Stimulated activated CD4-positive, alpha-beta T cell treated with anti-CD3 and anti-CD28 coated beads, Interleukin-2, amount 100 ng/mL, for 24 hours (primary cell): ENCODE measurements around the gene RALGPS2.
A peak's percentile ranks its signal among the peaks of the same experiment; 100 is the strongest.

Experiments
- DNase-seq, 2 donors: peaks; one replicate each; pipeline ENCODE4 v3.0.0-alpha.2; 2020

Gene RALGPS2

DNA sequence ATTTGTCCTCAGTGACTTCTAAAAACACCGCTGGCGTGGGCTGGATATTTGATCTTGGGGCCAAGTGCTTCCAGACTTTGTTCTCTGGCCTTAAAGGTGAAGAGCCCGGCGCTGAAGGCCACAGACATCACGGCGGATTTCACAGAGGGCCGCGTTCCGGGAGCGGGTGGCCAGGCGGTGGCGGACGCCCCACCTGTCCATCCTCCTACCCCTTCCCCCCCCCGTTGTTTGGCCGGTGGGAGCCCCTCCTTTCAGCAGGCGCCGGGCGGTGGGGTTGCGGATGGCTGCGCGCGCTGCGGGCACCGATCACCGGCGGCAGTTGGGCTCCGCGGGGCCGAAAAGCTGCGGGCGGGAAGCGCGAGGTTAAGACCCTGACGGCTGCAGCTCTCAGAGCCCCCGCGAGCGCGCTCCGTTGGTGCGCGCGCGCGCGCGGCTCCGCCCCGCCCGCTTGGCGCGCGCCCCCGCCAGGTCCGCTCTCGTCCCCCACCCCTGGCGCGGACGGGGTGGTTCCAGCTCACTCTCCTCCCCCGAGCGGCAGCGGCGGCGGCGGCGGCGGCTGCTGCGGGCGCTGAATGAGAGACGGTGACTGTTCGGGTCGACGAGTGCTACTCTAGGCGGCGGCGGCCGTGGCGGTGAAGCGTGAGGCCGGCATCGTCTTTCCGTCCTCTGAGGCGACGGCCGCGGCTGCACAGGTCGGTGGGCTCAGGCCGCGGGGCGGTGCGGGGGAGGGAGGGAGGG, at the start of gene RALGPS2:
TSS of gene RALGPS2 (plus strand) at position 517 of the 738 bp plus-strand sequence. CDS start 51,521 bp downstream, outside the sequence.
- peak; percentile 62 to 68 for DNase-seq

- no peak for DNase-seq
Observed at GRCh38 chr1:178679237-178679636, 45.8 kb upstream of the RALGPS2 start.

DNA sequence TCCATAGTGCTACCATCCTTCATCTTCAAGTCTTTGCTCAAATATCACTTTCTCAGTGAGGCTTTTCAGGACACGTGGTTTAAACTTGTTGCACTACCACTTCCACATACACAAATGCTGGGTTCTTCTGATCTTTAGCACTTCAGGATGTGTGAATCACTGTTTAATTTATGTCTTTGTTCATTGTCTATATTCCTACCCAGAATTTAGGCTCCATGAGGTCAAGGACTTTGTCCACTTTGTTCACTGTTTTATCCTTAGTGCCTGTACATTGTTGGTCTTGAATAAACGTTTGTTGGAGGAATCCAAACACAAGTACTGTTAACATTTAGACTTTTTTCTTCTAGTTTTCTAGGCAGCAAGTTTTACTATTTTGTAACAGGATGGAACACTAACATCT, 42.6 kb upstream of the RALGPS2 start:
- DNase-seq: no peak

GRCh38 chr1:178682886-178683285, 42.2 kb upstream of the RALGPS2 start:
- no peak for DNase-seq

GRCh38 chr1:178683291-178683690, 41.8 kb upstream of the RALGPS2 start:
- DNase-seq: no peak

DNA sequence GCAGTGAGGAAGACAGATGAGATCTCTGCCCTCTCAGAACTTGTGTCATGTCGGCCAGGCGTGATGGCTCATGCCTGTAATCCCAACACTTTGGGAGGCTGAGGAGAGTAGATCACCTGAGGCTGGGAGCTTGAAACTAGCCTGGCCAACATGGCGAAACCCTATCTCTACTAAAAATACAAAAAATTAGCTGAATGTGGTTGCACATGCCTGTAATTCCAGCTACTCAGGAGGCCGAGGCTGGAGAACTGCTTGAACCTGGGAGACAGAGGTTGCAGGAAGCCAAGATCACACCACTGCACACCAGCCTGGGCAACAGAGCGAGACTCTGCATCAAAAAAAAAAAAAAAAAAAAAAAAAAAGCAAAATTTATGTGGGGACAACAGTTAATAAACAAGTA, 40.9 kb upstream of the RALGPS2 start:
- DNase-seq: no peak

GRCh38 chr1:178684542-178685000, 40.5 kb upstream of the RALGPS2 start:
- DNase-seq: no peak

DNA sequence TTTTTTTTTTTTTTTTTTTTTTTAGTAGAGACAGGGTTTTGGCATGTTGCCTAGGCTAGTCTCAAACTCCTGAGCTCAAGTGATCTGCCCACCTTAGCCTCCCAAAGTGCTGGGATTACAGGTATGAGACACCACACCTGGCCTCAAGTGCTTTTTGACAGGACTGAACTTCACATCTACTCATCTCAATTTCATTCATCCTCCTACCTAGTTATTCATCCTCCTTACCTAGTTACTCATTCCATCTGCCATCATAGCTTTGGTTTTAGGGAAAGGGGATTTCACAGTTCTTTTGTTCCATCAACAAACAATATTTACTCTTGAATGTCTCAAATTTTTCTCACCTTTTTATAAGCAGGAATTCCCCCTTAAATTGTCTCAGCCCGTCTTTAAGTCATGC, 38.6 kb upstream of the RALGPS2 start:
- no peak for DNase-seq

DNA sequence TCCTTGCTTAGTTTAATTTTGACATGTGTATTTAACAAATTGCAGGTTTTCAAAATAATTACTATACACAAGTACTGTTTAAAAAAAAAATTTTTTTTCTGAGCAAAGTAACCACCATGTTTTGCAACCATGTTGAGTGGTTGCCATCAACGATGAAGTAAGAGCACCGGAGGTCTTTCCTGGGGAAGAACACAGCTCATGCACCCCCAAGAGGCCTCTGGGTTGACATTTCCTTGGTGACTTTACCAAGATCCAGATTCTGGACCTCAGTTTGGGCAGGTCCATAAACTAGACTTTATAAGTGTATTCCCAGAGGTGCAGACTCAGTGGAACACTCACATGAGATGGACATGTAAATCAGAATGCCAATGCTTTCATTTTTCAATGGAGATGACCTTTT, 36.8 kb upstream of the RALGPS2 start:
- no peak for DNase-seq

GRCh38 chr1:178689769-178690168, 35.3 kb upstream of the RALGPS2 start:
- no peak for DNase-seq

- no peak for DNase-seq
Observed at GRCh38 chr1:178690496-178690895, 34.5 kb upstream of the RALGPS2 start.

DNA sequence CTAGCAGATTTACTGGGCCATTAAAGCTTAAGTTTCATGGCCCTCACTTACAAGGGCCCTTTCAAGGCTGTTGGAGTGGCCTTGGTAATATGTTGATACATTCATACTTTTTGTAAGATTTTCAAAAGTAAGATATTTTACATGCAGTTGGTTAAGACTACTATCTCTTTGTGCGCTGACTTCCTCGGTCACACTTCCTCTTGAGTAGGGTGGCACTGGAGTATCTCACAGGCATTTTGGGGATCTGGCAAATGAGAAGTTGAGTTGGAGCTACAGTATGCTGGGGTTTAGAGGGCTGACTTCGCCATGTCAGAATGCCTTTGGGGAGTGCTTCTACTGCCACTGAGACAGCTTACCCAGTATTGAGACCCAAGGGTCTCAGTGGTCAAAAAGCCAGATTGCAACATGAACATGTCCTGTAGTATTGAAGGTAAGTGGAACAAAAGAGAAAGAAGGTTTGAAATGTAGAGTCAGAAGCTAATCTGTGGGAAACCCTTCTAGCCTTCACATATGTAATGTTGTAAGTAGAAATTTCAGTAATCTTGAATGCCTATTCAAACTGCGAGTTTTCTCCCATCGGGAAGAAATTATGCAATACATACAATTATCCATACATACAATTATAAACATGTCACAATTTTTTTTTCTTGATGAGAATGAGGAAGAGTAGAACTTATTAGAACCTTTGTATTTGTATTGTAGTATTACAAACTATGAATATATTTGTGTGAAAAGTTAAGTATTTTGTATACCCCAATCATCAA, 32.3 kb upstream of the RALGPS2 start:
- no peak for DNase-seq

DNA sequence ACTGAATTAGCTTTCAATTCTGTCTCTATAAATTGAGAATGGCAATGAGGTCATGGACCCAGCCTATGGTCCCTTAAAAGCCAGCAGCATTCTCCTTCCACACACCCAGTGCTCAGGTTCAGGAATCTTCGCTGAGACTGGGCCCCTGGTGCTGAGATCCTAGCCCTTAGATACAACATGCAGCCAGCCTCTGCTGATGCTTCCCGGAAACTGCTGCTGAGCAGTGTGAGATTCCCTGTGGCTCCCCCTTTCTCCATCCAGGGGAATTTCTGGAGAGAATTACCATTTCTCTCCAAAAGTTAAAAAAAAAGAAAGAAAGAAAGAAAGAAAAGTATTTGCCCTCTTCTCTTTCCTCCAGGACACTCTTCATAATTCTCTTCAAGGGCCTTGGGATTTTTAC, 31.7 kb upstream of the RALGPS2 start:
- no peak for DNase-seq

DNA sequence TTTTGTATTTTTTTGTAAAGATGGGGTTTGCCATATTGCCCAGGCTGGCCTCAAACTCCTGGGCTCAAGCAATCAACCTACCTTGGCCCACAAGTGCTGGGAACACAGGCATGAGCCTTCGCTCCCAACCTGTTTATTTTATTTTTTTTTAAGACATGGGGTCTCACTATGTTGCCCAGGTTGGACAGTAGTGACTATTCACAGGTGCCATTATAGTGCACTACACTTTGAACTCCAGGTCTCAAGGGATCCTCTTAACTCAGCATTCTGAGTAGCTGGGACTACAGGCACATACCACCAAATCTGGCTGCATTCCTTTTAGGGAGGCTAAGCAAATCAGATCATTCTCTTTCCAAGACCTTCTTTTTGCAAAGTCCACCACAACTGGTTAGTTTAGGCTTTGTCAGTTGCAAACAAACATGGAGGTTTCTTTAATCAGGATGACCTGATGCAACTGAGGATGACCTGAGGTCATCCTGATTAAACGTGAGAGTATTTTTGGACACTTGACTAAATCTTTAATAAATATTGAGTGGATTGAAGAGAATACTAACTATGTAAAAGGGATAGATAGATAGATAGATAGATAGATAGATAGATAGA, 30.0 kb upstream of the RALGPS2 start:
- no peak for DNase-seq

DNA sequence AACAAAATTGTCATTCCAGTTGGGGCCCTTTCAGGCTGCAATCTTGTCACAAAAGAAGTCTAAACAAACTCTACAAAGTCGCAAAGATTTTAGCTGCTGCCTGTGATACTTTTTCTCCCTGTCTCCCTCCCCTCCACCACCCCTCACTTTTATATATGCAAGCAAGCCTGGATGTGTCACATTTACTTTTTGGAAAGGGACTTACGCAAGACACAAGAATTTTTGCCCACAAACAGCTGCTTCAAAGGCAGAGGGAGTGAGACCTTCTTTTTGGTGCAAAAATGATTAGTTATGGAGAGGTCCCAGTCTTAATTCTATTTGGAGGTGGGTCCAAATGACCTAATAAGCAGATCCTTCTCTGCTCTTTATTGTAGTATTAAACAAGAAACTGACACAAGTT, 22.9 kb upstream of the RALGPS2 start:
- DNase-seq: no peak

GRCh38 chr1:178704833-178705232, 20.2 kb upstream of the RALGPS2 start:
- no peak for DNase-seq

- DNase-seq: no peak
Observed at GRCh38 chr1:178706432-178706831, 18.6 kb upstream of the RALGPS2 start.

DNA sequence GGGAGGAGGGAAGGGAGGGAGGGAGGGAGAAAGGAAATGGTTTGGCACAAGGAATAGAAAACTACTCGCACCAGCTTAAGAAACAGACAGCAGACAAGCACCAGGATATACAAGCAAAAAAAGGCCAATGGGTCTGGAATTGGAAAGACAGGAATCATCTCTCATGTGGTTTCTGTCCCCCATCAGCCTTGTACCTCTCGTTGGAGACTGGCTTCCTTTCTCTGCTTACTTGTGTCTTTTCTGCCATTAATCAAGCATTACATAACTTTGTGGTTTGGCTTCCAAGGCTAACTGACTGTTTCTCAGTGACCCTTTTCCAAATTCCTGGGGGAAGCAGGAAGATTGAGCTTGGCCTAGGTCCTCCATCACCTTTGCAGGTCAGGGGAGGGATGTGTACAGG, 11.8 kb upstream of the RALGPS2 start:
- DNase-seq: no peak

DNA sequence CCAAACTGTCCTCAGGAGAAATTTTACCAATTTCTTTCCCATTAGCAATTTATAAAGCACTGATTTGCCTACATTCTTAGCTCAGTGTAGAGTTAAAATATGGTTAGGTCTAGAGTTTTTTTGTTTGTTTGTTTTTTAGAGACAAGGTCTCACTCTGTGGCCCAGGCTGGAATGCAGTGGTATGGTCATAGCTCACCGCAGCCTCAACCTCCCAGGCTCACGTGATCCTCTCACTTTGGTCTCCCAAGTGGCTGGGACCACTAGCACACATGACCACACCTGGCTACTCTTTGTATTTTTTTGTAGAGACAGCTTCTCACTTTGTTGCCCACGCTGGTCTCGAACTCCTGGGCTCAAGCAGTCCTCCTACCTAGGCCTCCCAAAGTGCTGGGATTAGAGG, 10.6 kb upstream of the RALGPS2 start:
- DNase-seq: no peak

DNA sequence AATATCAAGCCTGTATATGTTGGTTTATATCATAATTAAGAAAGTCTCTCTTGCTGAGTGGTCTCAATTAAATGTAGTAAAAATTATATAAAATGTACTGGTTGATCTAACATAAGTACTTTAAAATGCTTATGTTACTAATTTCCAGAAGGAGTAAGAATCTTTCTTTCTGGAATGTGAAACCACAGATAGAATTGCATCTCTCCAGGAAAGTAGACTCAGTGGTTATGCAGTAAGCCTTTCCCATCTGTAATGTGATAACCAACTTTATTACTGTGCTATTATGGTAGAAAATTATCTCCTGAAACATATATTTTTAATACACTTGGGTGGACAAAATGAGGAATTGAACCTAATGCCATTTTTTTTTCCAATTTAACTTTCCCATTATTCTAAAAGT, 8.9 kb upstream of the RALGPS2 start:
- no peak for DNase-seq

GRCh38 chr1:178718520-178718919, 6.5 kb upstream of the RALGPS2 start:
- DNase-seq: no peak

DNA sequence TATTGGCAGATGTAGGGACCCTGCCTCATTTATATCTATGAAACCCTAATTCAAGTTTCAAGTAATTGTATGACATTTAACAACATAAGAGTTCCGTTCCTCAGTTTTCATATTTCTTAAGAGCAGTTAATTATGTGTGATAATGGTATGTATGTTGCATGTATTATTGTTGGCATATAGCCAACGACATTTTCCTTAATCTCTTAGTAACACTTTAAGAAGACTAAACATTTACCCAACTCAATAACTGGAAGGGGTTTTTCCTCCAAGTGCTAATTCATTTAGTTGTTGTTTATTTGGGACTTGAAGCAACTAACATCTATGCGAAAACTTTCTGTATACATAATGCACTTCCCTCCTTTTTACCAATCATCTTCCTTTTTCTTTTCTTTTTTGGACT, 1.5 kb upstream of the RALGPS2 start:
- no peak for DNase-seq

DNA sequence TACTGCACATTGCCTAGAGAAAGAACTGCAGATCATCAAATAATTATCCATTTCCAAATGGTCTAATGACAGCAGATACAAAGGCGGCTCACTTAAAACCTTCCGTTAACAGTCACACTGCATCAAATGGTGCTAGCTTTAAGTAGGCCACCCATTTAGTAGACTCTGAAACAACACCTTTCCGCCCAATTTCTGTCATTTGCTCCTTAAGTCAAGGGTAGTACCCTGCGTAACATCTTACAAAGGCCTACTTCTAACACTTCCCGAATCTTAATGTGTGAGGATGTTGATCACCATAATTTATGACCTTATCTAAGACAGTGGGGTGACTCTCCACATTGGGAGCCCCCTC, 692 bp upstream of the RALGPS2 start:
- no peak for DNase-seq

GRCh38 chr1:178725466-178726086, 532 bp downstream of the RALGPS2 start:
- peak; percentile 24 to 30 for DNase-seq
